NCI-H1092 (cell line): ENCODE measurements around the gene CTSO.
"Not testable (repeated sequence)": the region's sequence is repeated elsewhere in the genome, so short reads cannot be mapped to it uniquely, and the experiment has no call there.

Experiments
- DNase-seq: peaks from one replicate; lab custom pipeline; 2025; lab: John Stamatoyannopoulos, UW

CTSO gene

DNA sequence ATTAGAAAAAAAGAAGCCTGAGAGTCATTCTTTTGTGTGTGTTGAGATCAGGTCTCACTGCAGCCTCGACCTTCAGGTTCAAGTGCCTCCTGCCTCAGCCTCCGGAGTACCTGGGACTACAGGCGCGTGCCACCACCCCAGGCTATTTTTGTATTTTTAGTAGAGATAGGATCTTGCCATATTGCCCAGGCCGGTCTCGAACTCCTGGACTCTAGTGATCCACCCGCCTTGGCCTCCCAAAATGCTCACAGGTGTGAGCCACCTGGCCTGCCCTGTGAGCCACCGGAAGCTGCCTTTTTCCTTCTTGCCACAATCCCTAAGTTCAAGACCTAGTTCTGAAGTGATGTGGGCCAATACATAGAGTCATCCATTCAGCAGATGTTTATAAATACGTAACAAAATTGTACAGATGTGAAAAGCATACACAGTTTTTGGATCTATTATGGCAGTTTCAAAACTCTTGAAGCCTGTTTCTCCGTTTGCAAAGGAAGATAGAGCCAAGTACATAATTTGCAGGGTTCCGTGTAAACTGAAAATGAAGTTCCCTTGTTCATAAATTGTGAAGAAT, 536 bp upstream of the CTSO start:
- no peak for DNase-seq

DNA sequence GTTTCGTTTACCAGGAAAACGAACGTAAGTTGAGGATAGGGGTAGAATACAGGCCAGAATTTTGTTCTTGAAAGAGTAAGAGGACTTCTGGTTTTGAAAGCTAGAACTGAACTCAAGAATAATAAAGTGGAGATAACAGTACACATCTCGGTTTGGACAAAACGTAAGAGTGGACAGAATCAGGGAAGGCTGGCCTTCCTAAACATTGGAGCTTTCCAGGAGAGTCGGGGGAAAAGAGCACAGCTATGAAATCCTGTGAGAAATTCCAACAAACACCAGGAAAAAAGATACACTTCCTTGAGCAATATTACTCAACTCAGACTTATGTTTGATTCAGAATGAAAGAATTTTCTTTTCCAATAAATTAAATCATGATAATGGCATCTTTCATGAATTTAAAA, 1.2 kb downstream of the CTSO start:
- DNase-seq = no peak

DNA sequence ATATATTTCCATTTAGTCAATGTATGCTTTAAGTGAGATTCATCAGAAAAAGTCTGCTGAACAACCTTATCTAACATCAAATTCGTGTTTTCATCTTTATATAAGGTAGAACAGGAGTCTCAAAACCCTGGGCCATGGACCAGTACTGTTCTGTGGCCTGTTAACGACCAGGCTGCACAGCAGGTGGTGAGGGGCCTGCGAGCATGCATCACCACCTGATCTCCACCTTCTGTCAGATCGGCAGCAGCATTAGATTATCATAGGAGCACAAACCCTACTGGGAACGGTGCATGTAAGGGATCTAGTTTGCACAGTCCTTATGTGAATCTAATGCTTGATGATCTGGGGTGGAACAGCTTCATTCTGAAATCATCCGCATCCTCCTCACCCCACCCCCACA, 3.2 kb downstream of the CTSO start:
- no peak for DNase-seq

DNA sequence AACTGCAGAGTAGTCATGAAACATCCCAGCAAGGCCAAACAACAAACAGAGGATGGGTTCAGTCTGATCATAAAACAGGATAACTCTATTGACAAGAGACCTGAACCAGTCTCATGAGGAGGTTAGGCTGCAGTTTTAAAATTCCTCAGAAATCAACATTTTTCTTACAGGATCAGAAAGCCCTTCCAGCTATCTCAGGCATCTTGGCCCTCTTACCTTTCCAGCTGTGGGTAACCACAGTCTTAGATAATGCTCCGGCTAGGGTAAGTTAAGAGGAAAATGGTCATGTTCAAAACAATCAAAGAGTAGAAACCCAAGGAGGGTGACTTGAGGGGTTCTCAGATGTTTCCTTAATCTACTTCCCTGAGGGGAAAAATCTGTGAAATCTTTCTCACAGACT, 5.1 kb downstream of the CTSO start:
- DNase-seq = no peak

DNA sequence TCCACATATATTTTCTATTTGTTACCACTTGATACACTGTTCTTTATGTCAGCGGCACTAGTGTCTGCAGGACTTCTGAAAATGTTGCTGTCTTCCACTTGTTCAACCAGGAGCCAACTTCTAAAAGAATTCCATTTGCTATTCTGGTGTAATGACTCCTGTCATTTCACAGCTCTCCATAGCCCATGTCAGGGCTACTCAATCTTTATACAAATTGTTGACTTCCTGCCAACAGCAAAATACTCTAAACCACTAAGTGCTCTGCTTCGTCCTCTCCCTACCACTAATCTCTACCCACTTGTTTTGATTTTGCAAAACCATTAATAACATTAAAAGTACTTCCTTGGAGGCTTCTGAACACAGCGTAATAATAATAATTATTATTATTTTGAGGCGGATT, 7.2 kb downstream of the CTSO start:
- DNase-seq = no peak

DNA sequence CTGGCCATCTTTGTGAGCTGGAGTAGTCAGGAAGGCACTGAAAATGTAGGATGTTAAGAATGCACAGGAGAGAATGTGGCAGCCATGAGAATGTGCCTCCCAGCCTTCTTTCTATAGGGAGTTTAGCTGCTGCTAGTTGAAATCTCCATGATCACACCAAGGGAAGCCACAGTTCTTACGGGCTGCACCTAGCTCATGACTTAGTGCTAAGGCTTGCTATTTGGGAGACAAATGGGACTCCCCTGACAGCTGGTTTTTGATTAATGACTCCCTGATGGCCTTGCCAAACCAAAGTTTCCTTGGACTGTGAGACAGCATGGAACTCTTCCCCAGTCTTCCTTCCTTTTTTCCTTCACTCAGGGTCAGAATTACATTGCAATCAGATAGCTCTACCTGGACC, 9.2 kb downstream of the CTSO start:
- DNase-seq = no peak

DNA sequence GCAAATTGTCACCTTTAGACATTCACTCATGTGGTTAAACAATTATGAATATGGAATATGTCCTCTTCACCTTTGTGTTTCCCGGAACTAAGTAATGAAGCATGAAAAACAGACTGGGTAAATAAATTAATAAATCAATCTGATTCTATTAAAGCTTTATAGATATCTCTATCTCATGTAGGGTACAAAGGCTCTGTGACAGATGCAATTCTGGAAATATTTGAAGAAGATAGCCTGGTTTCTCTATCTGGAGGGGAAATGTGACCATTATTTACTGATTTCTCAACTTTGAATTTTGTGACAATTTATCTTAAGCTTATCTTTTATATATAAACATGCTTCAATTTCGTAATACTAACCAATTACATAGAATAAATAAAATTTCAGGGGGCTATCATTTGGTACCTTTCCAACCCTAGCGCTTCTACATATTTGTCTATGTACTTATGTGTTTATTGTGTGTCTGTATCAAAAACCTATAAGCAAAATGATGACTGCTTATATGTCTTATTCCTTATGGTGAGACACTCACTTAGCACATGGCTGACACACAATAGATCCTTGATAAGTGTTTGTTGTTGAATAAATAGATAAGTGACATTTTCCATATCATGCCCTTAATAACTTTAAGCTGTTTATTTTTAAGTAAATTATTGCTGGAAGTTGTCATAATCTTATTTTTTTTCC, 9.9 kb downstream of the CTSO start:
- DNase-seq = no peak

DNA sequence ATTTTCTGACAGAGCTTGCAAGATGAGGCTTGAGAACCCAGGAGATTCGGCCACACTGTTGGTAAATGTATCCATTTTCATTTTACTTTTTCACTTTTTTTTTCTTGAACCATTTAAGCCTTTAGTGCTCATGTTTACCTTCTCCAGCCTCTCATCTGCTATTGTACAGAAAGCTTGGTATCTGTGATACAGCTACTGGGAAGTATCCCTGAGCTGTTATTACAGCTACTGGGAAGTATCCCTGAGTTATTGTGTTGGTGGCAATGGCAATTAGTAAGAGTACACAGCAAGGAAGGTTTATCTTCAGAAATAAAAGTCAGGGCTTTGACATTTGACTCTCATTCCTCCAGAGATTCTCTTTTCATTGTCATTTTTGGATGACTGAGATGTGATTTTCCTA, 11.8 kb downstream of the CTSO start:
- DNase-seq = no peak

DNA sequence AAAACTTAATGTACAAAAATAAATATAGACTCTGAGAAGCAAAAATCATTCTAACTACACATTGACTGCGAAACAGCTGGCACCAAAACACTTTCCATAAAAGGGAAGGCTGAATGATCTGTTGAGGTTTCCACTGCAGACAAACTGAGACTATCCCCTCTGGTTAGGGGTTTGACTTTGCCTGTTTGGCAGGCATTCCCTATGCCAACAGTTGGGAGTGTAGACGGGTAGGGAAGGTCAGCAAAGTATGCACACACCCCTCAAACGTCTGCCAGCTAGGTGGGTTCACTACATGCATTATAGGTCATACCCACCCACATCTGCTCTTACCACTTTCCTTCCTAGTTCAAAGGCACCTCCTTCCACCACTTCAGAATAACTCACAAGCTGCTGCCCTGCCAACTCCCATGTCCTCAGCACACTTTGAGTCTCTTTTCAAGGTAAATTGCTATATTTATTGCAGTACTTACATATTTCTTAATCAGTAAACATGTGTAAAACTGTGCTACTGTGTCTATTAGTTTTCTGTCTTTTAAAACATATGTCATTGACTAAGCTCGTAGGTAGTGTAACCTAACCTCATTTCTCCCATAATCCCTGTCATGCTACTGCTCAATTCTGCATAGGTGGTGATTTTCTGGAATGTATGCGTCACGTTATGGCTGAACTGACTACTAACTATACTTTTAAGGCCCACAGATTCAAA, 12.4 kb downstream of the CTSO start:
- no peak for DNase-seq

DNA sequence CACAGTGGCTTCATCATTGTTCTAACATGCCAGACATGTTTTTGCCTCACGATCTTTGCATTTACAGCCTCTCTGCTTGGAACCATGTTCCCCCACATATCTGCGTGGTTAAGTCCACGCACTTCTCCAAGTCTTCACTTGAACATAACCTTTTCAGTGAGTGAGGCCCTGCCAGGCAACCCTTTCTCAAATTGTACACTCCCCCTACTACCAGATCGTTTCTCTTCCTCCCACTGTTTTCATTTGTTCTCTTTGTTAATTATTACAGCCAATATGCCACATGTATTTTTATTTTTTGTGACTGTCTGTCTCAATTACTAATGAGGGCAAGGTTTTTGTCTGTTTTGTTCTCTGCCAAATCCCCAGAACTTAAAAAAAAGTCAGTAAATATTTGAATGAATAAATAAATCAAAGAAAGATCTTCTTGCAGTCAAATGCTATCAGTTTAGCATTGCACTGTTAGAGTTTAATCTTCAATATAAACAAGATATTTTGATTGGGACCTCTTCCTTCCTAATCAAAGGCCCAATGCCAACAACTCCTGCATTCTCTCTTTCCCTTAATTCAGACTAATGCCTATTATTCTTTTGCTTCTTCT, 18.2 kb downstream of the CTSO start:
- DNase-seq = no peak

DNA sequence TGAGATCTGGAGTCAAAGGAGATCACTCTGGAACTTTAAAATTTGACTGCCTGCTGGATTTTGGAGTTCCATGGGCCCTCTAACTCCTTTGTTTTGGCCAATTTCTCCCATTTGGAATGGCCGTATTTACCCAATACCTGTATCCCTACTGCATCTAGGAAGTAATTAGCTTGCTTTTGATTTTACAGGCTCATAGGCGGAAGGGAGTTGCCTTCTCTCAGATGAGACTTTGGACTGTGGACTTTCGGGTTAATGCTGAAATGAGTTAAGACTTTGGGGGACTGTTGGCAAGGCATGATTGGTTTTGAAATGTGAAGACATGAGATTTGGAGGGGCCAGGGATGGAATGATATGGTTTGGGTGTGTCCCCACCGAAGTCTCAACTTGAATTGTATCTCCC, 19.0 kb downstream of the CTSO start:
- not testable (repeated sequence) for DNase-seq

DNA sequence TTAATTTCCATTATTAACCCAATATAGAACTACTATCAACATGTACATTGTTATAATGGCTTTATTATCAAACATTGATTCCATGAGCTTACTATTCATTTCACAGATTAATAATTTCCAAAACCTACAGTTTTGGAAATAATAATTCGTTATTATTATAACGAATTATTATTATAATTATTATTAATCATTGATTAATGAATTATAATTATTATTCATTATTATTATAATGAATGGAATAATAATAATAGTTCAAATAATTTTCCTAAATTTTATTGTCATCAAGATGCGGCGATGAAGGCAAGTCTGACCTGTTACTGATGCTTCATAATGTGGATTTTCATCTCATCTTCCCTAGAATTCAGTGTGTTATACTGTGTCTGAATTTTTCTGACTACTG, 22.0 kb downstream of the CTSO start:
- DNase-seq = no peak

DNA sequence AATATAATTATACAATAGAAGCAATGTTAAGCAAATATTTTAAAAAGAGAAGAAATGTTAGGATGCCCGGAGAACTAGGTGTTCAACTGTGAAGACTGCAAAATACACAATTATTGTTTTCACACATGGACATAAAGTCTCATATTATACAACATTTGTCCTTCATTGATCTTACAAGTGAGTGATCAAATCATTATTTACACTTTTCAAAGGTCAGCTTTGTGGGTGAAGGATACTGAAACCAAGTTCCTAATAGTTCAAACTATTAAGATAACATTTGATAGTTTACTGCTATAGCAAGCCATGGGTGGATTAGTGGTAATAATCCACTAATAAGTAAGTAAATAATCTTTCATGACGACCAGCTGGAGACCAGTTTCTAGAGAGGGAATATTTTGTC, 23.3 kb downstream of the CTSO start:
- no peak for DNase-seq

DNA sequence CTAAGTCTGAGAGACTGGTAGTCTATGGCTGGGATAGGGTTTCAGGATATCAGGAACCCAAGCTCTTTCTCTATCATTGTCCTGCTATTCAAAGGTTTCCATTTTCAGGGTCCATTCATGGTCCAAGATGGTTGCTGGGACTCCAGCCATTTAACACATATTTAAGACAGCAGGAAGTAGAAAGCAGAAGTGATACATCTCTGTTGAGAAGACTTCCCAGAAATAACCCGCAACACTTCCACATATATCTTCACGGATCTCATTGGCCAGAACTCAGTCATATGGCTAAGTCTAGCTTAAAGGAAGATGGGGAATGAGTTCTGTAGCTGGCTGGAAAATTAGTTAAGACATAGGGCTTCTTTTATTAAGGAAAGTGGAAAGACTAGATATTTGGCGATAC, 23.8 kb downstream of the CTSO start:
- DNase-seq = no peak

DNA sequence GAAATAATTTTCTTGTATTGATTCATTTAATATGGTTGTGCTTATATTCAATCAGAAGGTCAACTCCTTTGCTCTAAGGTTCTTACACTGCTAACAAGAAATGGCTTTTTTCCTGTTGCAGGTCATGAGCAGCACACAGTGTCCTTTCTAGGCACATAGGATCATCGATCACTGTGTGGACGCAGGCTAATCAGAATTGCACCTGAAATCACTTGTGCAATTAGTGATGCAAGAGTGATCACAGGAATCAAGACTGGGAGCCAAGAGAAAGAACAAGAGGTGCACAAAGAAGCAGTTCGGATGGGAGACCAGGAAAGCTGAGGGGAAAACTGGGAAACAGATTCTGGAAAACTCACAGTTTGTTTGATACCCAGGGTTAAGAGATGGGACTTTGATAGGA, 29.0 kb downstream of the CTSO start:
- no peak for DNase-seq

DNA sequence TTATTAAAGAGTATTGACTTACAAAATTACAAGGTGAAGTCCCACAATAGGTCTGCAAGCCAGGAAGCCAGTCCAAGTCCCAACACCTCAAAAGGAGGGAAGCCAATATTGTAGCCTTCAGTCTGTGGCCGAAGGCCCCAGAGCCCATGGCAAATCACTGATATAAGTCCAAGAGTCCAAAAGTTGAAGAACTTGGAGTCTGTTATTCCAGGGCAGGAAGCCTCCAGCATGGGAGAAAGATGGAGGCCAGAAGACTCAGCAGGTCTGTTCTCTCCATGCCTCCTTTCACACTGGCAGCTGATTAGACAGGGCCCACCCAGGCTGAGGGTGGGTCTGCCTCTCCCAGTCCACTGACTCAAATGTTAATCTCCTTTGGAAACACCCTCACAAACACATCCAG, 32.1 kb downstream of the CTSO start:
- no peak for DNase-seq

DNA sequence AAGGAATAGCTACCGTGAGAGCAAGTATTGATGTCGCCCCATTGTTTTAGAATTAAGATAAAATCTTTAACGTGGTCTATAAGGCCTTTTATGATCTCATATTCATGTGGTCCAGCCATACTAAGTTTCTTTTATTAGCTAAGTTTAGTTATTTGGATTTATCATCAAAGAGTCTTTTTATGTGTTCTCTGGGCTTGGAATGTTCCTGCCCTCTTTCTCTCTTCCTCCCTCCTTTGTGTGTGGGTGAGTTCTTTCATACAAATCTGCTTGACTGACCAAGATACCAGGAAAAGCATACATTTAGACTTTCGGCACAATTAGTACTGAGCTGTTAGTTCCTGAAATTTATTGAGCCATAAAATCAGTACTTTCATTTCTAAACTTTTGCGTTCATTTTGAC, 38.9 kb downstream of the CTSO start:
- no peak for DNase-seq

DNA sequence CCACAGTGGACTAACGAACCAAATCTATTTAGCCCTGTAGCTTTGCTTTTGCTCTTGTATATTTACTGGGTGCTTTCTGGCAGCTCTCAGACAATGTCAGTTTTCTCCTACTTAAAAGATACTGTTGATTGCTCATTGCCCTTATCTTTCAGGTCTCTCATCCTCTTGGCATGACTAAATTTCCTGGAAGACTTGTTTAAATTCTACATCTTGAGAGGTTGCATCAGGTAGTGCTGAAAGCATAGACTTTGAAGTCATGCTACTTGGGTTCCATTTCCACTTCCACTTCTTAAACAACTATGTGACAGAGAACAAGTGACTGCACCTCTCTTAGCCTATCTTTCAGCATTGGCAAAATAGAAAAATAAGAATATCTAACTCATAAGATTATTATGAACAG, 41.8 kb downstream of the CTSO start:
- no peak for DNase-seq

DNA sequence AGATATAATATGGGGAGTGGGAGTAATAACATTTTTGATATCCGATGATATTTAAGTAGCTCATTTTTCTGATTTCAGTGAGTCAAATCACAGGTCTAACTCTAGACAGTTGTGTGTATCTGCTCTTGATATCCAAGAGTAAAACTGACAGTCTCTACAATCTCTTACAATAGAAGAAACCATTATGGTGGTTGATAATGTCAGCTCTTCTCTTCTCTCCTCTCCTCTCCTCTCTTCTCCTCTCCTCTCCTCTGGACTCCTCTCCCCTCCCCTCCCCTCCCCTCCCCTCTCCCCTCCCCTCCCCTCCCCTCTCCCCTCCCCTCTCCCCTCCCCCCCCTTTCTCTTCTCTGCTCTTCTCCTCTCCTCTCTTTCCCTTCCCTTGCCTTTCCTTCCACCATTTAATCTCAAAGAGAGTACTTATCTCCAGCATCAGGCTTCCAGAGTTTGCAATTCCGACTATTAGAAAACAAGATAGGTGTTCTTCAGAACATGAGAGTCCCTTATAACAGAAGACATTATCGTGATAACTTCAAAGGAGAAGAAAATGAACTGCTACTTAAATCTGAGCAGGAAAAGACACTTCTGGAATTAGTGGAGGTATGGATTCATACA, 43.9 kb downstream of the CTSO start:
- DNase-seq = no peak

DNA sequence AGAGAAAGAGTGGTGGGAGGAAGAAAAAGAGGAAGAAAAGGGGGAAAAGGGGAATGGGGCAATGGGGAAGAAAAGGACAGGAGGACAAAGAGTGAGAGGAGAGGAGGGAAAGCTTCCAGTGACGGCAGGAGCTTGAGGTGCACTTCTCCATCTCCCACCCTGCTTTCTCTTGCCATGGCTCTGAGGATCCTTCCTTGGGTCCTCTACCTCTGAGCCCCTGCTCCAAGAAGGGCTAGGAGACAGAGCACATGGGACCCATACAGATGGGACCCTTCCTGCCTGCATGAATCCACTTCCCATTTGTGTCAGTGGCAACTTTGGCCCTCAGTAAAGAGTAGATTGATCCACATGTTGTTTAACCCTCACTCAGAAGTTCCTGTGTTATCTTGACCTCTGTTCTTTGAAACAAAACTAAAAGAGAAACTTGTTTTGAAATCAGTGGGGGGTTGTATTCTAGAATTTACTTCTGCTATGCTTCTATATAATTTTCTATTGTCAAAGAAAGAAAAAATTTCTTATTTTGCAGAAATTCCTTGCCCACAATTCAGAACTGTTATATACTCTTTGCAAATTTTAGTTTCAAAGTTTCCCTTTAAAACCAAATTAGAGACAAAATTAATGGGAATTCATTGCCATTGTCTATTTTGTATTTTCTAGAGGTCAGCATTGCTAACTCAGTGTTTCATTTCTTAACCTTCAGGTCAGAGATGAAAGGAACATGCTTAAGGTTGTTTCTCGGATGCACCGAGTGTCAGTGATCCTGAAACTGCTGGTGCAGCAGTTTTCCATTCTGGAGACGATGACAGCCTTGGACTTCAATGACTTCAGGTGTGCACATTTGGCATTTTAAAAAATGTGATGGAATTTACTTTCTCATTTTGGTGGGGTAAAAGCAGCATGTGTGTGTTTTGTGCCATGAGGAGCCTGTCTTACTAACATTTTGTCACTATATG, 45.2 kb downstream of the CTSO start:
- no peak for DNase-seq

DNA sequence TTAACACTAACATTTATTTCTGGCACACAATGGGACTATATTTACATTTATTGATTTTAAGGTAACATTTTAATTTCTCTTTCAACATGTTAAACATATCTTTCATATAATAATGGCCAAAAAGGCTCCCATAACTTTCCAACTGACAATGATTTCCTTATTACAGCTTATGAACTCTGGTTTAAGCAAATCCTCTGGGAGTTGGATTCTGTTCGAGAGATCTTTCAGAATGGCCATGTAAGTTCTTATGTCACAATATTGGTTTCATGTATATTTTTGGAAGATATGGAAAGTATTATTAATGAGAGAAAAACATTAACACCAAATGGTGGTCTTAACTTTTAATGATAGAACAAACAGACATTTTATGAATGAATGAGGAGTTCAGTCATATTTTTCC, 46.1 kb downstream of the CTSO start:
- DNase-seq = no peak
